HepG2 (cell line): ENCODE data around the gene MEDAG. TPM values are rescaled to one million over a fixed set of nuclear protein-coding genes. Genes with fewer than 3 reads are reported as not detected.

ENCODE experiments used
- AGO2 ChIP-seq: fragments of 200-400 bp; formaldehyde crosslinking; optimal IDR thresholded peaks from 2 replicates; pipeline ENCODE3; 2017; ENCODE audit warnings: mild to moderate bottlenecking, low read depth, low read length, moderate library complexity
- ATRX ChIP-seq: sonication (generic); formaldehyde crosslinking; IDR thresholded peaks from 2 replicates; pipeline ENCODE4 v1.4.0; 2020; ENCODE audit warnings: missing genetic modification reagents, borderline replicate concordance
- CSRNP1 ChIP-seq: sonication (generic); formaldehyde crosslinking; IDR thresholded peaks from 2 replicates; pipeline ENCODE4 v1.8.1; 2023; ENCODE audit warnings: mild to moderate bottlenecking, missing genetic modification reagents
- DNMT3B ChIP-seq: conservative IDR thresholded peaks from 2 replicates; pipeline ENCODE4 v1.6.1; 2016; ENCODE audit warnings: missing biosample characterization, control low read depth
- GABPB1 ChIP-seq: IDR thresholded peaks from 2 replicates; pipeline ENCODE4 v1.6.1; 2016; ENCODE audit warnings: mild to moderate bottlenecking, missing genetic modification reagents, moderate library complexity, missing compliant biosample characterization
- KAT8 ChIP-seq: IDR thresholded peaks from 2 replicates; pipeline ENCODE4 v1.6.1; 2016; ENCODE audit warnings: missing genetic modification reagents, missing compliant biosample characterization
- MYC ChIP-seq: sonication (generic); formaldehyde crosslinking; IDR thresholded peaks from 2 replicates; pipeline ENCODE4 v1.9.0; 2021; ENCODE audit warnings: missing genetic modification reagents, borderline replicate concordance
- NFE2 ChIP-seq: sonication (generic); formaldehyde crosslinking; IDR thresholded peaks from 2 replicates; pipeline ENCODE4 v1.4.0; 2020; ENCODE audit warnings: missing genetic modification reagents
- POLR2A ChIP-seq, 2 experiments: IDR thresholded peaks; 2 replicates each; pipeline ENCODE4 v1.6.1; 2011; ENCODE audit warnings: low read depth in 2 of 2, low read length in 2 of 2, mild to moderate bottlenecking in 1 of 2, moderate library complexity in 1 of 2; ENCODE audit not compliant: insufficient read depth in 1 of 2
- RBFOX2 ChIP-seq: fragments of 200-400 bp; formaldehyde crosslinking; IDR thresholded peaks from 2 replicates; pipeline ENCODE4 v1.6.1; 2017; ENCODE audit warnings: low read depth, mild to moderate bottlenecking, low read length
- ZFP36L2 ChIP-seq: sonication (generic); formaldehyde crosslinking; IDR thresholded peaks from 2 replicates; pipeline ENCODE4 v1.4.0; 2020; ENCODE audit warnings: missing genetic modification reagents
- ZNF616 ChIP-seq: sonication (generic); formaldehyde crosslinking; IDR thresholded peaks from 2 replicates; pipeline ENCODE4 v1.5.0; 2020; ENCODE audit warnings: low read depth, mild to moderate bottlenecking, missing genetic modification reagents
- ZNF629 ChIP-seq: sonication (generic); formaldehyde crosslinking; conservative IDR thresholded peaks from 2 replicates; pipeline ENCODE4 v1.5.0; 2020; ENCODE audit warnings: missing genetic modification reagents
- ZNF773 ChIP-seq: sonication (generic); formaldehyde crosslinking; IDR thresholded peaks from 2 replicates; pipeline ENCODE4 v1.4.0; 2020; ENCODE audit warnings: missing genetic modification reagents, borderline replicate concordance
- polyA plus RNA-seq, 8 experiments: library from polyadenylated mRNA; depleted of rRNA in 3 of 8; stranded (reverse) in 7 of 8; unstranded in 1 of 8; fragments of >200 nt; fragmentation: Illumina TruSeq in 4 of 8; extraction: Trizol in 4 of 8; gene quantifications; 2 replicates each; pipeline versions ENCODE4 v1.2.1 to v1.2.3, GENCODE V29; 2011 to 2016; ENCODE audit warnings: low read depth in 4 of 8, missing spikeins in 1 of 8, mixed read lengths in 1 of 8; ENCODE audit not compliant: insufficient read depth in 1 of 8
- total RNA-seq, 5 experiments: library from RNA; depleted of rRNA; stranded (reverse); fragments of >200 nt; fragmentation: Illumina TruSeq; extraction: Trizol; gene quantifications; 2 replicates each; pipeline ENCODE4 v1.2.3, GENCODE V29; 2016; ENCODE audit warnings: low read depth in 1 of 5
- TF ChIP-seq, protein P1 (sequence below): IDR thresholded peaks from 2 replicates; pipeline ENCODE4 v1.6.1; 2016; ENCODE audit warnings: low read depth, control low read depth
- TF ChIP-seq, protein P2 (sequence below): fragments of 450-650 bp; IDR thresholded peaks from 2 replicates; pipeline ENCODE4 v1.6.1; 2017; ENCODE audit warnings: mild to moderate bottlenecking
- TF ChIP-seq, protein P3 (sequence below): sonication (generic); formaldehyde crosslinking; conservative IDR thresholded peaks from 2 replicates; pipeline ENCODE4 v1.8.0; 2022; ENCODE audit warnings: missing genetic modification reagents
- TF ChIP-seq, protein P4 (sequence below): sonication (generic); formaldehyde crosslinking; IDR thresholded peaks from 2 replicates; pipeline ENCODE4 v1.4.0; 2020; ENCODE audit warnings: missing genetic modification reagents, borderline replicate concordance

MEDAG gene
- total and polyA plus RNA-seq, 2 of the 13 experiments (the other 11 are each of a cell fraction or from before 2014, with no cell fraction given): not detected

GRCh38 chr13:30865123-30866049 is 40.7 kb upstream of the MEDAG start (continued):
- TF ChIP-seq ZNF616 (CRISPR knock-in tag) (no peak), NFE2 (CRISPR knock-in tag) (no peak), MYC (CRISPR knock-in tag) (peak; percentile 87; the same call in 1 of the 2 replicates), CSRNP1 (CRISPR knock-in tag) (no peak), ATRX (no peak), AGO2 (no peak), ZFP36L2 (no peak), POLR2A (IDR thresholded peaks at IDR 0.05; ENCODE audit: insufficient read depth in 1 of 2, low read depth in 2 of 2, low read length in 2 of 2) (peak in 1 of 2 experiments; percentile 21; a peak in 1 of 4 replicates), ZNF773 (CRISPR knock-in tag) (no peak), ZNF629 (CRISPR knock-in tag) (no peak), RBFOX2 (no peak), DNMT3B (CRISPR knock-in tag) (no peak), KAT8 (CRISPR knock-in tag) (no peak), GABPB1 (CRISPR knock-in tag) (peak; percentile 21; the same call in 1 of the 2 replicates)
- TF ChIP-seq, protein P1, sequence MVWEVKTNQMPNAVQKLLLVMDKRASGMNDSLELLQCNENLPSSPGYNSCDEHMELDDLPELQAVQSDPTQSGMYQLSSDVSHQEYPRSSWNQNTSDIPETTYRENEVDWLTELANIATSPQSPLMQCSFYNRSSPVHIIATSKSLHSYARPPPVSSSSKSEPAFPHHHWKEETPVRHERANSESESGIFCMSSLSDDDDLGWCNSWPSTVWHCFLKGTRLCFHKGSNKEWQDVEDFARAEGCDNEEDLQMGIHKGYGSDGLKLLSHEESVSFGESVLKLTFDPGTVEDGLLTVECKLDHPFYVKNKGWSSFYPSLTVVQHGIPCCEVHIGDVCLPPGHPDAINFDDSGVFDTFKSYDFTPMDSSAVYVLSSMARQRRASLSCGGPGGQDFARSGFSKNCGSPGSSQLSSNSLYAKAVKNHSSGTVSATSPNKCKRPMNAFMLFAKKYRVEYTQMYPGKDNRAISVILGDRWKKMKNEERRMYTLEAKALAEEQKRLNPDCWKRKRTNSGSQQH: no peak
- TF ChIP-seq, protein P2, sequence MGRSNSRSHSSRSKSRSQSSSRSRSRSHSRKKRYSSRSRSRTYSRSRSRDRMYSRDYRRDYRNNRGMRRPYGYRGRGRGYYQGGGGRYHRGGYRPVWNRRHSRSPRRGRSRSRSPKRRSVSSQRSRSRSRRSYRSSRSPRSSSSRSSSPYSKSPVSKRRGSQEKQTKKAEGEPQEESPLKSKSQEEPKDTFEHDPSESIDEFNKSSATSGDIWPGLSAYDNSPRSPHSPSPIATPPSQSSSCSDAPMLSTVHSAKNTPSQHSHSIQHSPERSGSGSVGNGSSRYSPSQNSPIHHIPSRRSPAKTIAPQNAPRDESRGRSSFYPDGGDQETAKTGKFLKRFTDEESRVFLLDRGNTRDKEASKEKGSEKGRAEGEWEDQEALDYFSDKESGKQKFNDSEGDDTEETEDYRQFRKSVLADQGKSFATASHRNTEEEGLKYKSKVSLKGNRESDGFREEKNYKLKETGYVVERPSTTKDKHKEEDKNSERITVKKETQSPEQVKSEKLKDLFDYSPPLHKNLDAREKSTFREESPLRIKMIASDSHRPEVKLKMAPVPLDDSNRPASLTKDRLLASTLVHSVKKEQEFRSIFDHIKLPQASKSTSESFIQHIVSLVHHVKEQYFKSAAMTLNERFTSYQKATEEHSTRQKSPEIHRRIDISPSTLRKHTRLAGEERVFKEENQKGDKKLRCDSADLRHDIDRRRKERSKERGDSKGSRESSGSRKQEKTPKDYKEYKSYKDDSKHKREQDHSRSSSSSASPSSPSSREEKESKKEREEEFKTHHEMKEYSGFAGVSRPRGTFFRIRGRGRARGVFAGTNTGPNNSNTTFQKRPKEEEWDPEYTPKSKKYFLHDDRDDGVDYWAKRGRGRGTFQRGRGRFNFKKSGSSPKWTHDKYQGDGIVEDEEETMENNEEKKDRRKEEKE: no peak
- TF ChIP-seq, protein P3, sequence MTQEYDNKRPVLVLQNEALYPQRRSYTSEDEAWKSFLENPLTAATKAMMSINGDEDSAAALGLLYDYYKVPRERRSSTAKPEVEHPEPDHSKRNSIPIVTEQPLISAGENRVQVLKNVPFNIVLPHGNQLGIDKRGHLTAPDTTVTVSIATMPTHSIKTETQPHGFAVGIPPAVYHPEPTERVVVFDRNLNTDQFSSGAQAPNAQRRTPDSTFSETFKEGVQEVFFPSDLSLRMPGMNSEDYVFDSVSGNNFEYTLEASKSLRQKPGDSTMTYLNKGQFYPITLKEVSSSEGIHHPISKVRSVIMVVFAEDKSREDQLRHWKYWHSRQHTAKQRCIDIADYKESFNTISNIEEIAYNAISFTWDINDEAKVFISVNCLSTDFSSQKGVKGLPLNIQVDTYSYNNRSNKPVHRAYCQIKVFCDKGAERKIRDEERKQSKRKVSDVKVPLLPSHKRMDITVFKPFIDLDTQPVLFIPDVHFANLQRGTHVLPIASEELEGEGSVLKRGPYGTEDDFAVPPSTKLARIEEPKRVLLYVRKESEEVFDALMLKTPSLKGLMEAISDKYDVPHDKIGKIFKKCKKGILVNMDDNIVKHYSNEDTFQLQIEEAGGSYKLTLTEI: no peak
- TF ChIP-seq, protein P4, sequence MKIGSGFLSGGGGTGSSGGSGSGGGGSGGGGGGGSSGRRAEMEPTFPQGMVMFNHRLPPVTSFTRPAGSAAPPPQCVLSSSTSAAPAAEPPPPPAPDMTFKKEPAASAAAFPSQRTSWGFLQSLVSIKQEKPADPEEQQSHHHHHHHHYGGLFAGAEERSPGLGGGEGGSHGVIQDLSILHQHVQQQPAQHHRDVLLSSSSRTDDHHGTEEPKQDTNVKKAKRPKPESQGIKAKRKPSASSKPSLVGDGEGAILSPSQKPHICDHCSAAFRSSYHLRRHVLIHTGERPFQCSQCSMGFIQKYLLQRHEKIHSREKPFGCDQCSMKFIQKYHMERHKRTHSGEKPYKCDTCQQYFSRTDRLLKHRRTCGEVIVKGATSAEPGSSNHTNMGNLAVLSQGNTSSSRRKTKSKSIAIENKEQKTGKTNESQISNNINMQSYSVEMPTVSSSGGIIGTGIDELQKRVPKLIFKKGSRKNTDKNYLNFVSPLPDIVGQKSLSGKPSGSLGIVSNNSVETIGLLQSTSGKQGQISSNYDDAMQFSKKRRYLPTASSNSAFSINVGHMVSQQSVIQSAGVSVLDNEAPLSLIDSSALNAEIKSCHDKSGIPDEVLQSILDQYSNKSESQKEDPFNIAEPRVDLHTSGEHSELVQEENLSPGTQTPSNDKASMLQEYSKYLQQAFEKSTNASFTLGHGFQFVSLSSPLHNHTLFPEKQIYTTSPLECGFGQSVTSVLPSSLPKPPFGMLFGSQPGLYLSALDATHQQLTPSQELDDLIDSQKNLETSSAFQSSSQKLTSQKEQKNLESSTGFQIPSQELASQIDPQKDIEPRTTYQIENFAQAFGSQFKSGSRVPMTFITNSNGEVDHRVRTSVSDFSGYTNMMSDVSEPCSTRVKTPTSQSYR (CRISPR knock-in tag): peak; percentile 37; the same call in 1 of the 2 replicates
